GM19099 (cell line): ENCODE data around the gene HTR3E.

Experiments used
- POLR2A ChIP-seq: IDR thresholded peaks from 3 replicates; pipeline ENCODE4 v1.6.1; 2011; ENCODE audit warnings: low read depth; ENCODE audit not compliant: insufficient read length; ENCODE audit errors: extremely low read depth

HTR3E gene

DNA sequence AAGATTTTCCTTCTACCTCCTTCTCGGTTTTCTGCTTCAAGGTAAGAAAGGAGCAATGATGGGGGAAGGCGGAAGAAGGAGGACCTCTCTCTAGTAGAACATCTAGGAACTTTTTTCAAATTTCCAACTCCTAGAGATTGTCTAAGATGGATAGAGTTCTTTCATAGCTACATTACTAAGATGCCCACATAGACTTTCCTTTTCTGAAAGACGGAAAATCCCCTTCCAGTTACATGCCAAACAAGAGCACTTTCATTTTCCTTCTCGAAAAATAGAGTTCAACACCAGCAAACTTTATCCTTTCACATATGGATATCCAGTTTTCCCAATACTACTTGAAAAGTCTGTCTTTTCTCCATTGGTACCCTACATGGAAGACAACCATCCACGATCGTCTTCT, 692 bp downstream of the HTR3E start:
- TF ChIP-seq POLR2A: no peak

DNA sequence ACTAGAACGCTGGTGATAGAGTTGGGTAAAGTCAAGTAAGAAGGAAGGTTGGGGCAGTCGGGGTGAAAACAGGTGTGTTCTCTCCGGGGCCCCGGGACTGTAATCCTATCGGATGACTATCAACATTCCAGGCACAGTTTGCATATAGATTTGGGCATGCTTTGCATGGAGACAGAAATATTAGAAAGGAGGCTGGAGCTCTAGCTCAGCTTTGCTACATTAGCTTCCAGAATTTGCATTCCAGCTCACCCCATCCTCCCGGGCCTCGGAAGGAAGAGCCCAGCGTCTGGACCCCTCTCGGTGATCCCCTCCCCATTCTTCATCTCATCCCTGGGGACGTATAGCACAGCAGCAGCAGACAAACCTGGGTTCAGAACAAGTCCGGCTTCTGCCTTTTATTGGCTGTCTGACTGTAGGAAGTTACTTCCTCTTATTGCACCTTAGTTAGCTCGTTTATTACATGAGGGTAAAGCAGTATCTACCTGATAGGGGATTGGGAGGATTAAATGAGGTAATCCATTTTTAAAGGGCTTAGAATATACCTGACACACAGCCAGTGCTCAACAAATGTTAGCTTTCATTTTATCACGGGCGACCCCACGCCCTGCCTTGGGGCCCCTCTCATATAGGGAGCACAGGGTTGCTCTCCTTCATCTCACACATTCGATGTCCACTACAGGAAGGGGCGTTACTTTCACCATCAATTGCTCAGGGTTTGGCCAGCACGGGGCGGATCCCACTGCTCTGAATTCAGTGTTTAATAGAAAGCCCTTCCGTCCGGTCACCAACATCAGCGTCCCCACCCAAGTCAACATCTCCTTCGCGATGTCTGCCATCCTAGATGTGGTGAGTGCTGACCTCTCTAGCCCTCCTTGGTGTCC, 3.2 kb downstream of the HTR3E start:
- no peak for TF ChIP-seq POLR2A

DNA sequence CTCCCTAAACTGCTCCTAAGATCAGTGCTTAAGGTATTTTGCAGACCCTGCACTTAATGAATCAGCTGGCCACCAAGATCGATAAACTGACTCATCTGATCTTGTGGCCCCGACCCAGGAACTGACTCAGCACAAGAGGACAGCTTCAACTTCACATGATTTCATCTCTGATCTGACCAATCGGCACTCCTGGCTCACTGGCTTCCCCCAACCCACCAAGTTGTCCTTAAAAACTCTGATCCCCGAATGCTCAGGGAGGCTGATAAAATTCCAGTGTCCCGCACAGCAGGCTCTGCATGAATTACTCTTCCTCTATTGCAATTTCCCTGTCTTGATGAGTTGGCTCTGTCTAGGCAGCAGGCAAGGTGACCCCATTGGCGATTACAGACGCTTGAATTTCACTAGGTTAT, 13.5 kb downstream of the HTR3E start:
- no peak for TF ChIP-seq POLR2A

DNA sequence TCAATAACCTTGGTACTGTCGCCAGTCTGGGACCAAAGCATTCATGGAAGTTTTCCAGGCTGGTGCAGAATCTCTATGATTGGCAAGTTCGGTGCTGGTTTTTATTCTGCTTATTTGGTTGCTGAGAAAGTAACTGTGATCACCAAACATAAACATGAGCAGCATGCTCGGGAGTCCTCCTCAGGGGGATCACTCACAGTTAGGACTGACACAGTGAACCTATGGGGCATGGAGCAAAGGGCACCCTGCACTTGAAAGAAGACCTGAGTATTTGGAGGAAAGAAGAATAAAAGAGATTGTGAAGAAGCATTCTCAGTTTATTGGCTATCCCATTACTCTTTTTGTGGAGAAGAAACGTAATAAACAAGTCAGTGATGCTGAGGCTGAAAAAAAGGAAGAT, 19.2 kb downstream of the HTR3E start:
- TF ChIP-seq POLR2A: no peak

DNA sequence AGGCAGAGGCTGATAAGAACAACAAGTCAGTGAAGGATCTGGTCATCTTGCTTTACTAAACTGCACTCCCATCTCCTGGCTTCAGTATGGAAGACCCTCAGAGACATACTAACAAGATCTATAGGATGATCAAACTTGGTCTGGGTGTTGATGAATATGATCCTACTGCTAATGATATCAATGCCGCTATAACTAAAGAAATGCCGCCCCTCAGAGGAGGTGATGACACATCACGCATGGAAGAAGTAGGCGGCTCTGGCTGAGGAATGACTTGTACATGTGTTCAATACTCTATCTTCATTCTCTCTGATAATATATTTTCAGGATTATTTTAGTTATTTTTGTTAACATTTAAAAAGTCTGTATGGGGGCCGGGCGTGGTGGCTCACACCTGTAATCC, 20.8 kb downstream of the HTR3E start:
- no peak for TF ChIP-seq POLR2A

DNA sequence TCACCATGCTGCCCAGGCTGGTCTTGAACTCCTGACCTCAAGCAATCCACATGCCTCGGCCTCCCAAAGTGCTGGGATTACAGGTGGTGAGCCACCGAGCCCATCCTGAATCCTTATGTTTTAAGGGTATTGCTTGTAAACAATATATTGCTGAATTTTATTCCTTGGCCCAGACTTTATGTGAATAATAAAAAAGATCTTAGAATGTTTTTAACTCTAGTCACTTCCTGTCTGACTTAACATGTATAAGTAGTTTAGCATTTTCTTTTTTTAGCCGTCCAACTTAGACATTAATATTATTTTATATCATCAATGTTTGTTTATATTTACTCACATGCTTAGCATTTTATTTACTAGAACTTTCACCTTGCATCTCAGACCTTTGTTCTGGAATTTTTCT, 29.1 kb downstream of the HTR3E start:
- TF ChIP-seq POLR2A: no peak

DNA sequence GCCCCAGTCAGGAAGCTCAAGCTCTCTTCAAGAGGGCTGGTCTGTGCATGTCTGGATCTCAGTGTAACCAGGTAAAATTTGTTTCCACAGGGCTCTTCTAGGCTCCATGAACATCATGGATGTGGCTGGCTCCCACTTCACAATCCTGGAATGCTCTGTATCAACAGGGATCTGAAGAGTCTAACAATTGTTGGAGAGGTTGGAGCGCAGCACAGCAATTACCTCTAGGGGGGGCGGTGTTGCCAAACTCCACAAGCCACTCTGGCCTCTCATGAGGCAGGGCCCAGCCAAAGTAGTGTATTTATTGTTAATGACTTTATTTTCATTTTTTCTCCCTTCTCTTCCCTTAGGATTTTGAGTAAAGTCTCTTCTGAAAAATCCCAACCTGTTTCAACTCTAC, 32.1 kb downstream of the HTR3E start:
- no peak for TF ChIP-seq POLR2A

DNA sequence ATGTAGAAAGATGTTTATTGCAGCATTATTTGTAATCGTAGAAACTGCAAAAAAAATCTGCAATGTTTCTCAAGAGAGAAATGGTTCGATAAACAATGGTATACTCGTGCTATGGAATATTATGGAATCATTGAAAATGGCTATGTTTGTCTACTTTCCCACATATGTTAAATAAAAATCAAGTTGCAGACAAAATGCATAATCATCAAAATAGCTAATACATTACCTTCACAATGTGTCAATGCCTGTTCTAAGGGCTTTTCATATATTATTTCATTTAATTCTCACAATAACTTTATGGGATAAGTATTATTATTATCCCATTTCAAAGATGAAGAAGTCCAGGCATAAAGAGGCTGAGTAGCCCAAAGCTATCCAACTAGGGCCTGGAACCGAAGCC, 36.1 kb downstream of the HTR3E start:
- no peak for TF ChIP-seq POLR2A

DNA sequence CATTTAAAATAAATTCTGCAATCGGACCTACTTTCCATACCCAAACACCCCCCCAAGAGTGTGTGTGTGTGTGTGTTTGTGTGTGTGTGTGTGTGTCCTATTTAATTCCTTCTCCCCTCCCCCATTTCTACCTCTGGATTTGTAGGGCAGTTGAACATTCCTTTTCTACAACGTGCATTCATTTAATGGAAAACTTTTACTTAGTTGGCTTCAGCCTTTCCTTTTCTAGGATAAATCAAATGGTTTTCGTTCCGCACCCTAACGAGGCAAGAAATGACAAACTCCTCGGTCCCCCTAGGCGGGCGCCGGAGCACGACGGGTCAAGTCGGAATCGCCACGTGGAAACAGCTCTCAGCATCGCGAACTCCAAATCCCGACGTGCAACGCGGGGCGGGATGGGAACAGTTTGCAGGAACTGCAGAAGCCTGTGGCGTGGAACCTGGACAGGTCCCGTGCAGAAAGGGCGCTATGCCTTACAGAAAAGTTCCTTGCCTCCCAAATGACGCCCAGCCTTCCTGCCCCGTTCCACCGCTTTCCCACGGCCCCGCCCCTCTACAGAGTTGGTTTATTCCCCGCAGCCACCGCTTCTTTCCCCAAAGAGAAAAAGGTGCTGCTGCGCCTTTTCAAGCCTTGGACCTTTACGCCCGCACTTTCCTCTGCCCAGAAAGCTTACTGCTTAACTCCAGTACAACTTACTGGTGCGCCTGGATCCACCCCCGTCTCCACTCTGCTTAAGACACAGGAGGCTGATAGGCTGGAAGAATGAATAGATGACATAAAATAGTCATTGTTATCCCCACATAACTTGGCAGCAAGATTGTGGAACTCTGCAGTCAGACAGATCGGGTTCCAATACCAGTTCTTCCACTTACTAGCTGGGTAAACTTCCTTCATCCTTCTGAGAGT, 37.2 kb downstream of the HTR3E start:
- peak; percentile 54 for TF ChIP-seq POLR2A

DNA sequence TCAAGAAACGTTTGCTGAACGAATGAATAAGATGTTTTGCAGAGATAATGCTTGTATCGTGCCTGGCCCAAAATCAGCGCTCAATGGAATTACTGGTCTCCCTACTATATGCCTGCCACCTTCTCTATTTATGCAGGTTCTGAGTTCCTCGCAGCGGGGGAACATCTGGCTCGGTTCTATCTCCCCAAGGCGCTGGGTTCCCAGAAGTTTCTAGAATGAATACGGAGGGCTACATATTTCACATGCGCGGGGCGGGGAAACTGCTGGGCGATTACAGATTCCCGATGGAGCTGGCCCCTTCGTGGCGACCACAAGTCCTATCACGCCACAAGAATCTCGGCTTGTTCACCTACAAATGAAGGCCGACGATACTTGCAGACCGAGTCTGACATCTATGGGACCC, 37.9 kb downstream of the HTR3E start:
- no peak for TF ChIP-seq POLR2A

DNA sequence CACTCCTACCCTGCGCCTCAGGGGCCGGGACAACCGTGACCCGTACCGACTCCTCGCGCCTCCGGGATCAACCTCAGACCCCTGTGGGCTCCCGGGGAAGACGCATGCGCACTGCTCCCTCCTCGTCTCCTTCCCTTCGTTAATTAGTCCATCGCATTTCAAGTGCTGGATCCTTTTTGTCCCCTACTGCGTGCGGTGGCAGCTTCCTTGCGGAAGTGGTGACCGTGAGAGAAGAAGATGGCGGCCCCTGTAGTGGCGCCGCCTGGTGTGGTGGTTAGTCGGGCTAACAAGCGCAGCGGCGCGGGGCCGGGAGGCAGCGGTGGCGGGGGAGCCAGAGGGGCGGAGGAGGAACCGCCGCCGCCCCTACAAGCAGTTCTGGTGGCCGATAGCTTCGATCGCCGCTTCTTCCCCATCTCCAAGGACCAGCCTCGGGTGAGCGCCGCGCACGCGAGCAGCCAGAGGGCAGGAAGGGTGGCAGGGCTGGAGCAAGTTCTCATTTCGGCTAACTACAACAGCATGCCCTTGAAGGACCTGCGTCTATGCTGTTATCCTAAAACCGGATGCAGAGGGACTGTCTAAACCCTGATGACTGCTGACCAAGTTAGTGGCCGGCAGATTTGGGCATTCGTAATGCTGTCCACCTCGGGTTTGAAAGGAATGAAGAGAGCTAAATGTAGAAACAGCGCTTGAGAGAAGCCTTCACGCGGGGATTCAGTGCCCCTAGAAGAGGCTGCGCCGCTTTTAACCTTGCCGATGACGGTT, 38.5 kb downstream of the HTR3E start, which contains the start of gene EIF2B5:
EIF2B5 (plus strand) TSS at position 210 of the 762 bp plus-strand sequence; CDS start at position 238, 28 bp downstream.
- TF ChIP-seq POLR2A: peak; percentile 90

DNA sequence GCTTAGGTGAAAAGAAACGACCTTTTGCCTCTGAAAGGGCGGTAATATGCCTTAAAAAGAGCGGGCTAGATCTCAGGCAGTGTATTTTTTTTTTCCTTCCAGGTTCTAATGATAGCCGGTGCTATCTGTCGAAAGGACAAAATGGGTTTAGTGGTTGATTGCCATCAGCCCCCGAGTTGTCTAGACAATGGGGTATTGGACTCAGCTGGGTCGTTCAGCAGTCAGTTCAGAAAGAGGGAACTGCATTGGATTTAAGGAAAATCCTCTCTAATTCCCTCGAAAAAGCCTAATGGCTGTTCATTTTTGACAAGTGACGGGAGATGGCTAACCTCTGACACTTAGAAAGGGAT, 39.0 kb downstream of the HTR3E start:
- no peak for TF ChIP-seq POLR2A

DNA sequence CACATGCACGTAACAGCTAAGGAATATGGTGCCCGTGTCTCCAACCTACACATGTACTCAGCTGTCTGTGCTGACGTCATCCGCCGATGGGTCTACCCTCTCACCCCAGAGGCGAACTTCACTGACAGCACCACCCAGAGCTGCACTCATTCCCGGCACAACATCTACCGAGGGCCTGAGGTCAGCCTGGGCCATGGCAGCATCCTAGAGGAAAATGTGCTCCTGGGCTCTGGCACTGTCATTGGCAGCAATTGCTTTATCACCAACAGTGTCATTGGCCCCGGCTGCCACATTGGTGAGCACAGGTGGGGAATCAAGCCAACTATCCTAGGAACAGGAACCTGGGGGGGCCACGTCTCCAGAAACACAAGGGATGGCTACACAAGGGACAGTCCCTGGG, 43.6 kb downstream of the HTR3E start:
- TF ChIP-seq POLR2A: no peak

DNA sequence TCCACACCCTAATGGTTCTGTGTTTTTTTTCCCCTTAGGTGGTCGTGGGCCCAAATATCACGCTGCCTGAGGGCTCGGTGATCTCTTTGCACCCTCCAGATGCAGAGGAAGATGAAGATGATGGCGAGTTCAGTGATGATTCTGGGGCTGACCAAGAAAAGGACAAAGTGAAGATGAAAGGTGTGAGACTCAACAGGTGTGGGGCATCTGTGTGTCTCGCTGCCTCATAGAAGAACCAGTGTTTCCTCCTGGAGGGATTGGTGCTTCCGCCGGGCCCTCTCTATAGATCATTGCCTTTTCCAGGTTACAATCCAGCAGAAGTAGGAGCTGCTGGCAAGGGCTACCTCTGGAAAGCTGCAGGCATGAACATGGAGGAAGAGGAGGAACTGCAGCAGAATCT, 45.3 kb downstream of the HTR3E start:
- no peak for TF ChIP-seq POLR2A

DNA sequence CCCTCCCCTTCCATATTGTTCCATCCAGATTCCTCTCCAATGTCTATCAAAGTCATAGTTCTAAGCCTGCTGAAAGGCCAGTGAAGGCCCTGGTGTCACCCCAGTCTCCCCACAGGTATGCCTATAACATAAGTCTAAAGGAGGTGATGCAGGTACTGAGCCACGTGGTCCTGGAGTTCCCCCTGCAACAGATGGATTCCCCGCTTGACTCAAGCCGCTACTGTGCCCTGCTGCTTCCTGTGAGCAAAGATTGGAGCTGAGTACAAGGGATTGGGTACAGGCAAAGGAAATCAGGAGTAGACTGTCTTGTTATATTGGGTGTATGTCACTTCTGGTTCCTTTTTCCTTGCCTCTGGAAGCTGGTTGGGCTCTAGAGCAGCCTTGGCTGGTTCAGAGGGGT, 46.5 kb downstream of the HTR3E start:
- TF ChIP-seq POLR2A: no peak
